GM12878 (cell line): ENCODE measurements around the gene TUBA4B. TPM values are rescaled to one million over a fixed set of nuclear protein-coding genes. Genes with fewer than 3 reads are reported as not detected.

Source experiments
- ATAC-seq: fragments of 200-7000 bp; cut with Tn5 transposase; 3 replicates; pipeline ENCODE4 v1.9.1; 2020; ENCODE audit warnings: mild to moderate bottlenecking, moderate library complexity
- BruUV-seq: library from RNA; stranded (reverse); fragments of 400-500 nt; replicated peaks from 2 replicates; lab custom pipeline; 2021; lab: Mats Ljungman, UMichigan
- CTCF ChIA-PET: fragments of 300-600 bp; sonication (Branson Sonifier 250); formaldehyde crosslinking; extraction: SDS; loops from one replicate; lab custom pipeline; 2021; ENCODE audit warnings: inconsistent platforms; lab: Yijun Ruan, JAX
- POLR2A ChIA-PET: fragments of 350-600 bp; formaldehyde crosslinking; extraction: SDS; loops from one replicate; lab custom pipeline; 2021; ENCODE audit warnings: inconsistent platforms; lab: Charles Lee
- RAD21 ChIA-PET: fragments of 300-600 bp; sonication (Branson Sonifier 250); formaldehyde crosslinking; loops from one replicate; lab custom pipeline; 2023; ENCODE audit warnings: antibody characterized with exemption; ENCODE audit not compliant: unreplicated experiment; lab: Charles Lee
- SMC1A ChIA-PET: fragments of 300-600 bp; sonication (Branson Sonifier 250); formaldehyde crosslinking; loops from one replicate; lab custom pipeline; 2023; ENCODE audit not compliant: unreplicated experiment, uncharacterized antibody; lab: Charles Lee
- DNase-seq: peaks from one replicate; pipeline ENCODE4 v3.0.0-alpha.2; 2011; ENCODE audit warnings: low read depth, low spot score
- FAIRE-seq: peaks from 3 replicates; lab custom pipeline; 2011; peaks lifted over from hg19 to GRCh38; lab: Jason Lieb, UNC
- H2AFZ ChIP-seq: 2 replicates; pipeline ENCODE4 v1.6.0; 2011; ENCODE audit warnings: low read depth, low read length, control low read depth; ENCODE audit not compliant: control insufficient read depth
- H3K27ac ChIP-seq: 2 replicates; pipeline ENCODE4 v1.5.1; 2011; ENCODE audit warnings: control low read depth; ENCODE audit not compliant: control insufficient read depth, insufficient read depth
- H3K27me3 ChIP-seq, 2 experiments: replicated peaks in 1 of 2; 2 replicates each; pipeline versions ENCODE4 v1.6.0 to v1.6.1; 2011; ENCODE audit warnings: low read length in 1 of 2; ENCODE audit not compliant: control insufficient read depth in 2 of 2, insufficient read depth in 2 of 2
- H3K36me3 ChIP-seq, 2 experiments: 2 replicates each; pipeline ENCODE4 v1.5.1; 2011; ENCODE audit warnings: low read length in 1 of 2; ENCODE audit not compliant: control insufficient read depth in 2 of 2, insufficient read depth in 2 of 2
- H3K4me1 ChIP-seq: 2 replicates; pipeline ENCODE4 v1.6.1; 2011; ENCODE audit warnings: mild to moderate bottlenecking, low read length, moderate library complexity, mixed read lengths; ENCODE audit not compliant: control insufficient read depth, insufficient read depth
- H3K4me2 ChIP-seq: 2 replicates; pipeline ENCODE4 v1.6.0; 2011; ENCODE audit warnings: control low read depth; ENCODE audit not compliant: control insufficient read depth, insufficient read depth
- H3K4me3 ChIP-seq: fragments of 200-600 bp; sonication (generic); 2 replicates; pipeline ENCODE4 v1.5.1; 2016
- H3K79me2 ChIP-seq: 2 replicates; pipeline ENCODE4 v1.6.0; 2011; ENCODE audit warnings: low read length; ENCODE audit not compliant: control insufficient read depth, insufficient read depth
- H3K9ac ChIP-seq: 2 replicates; pipeline ENCODE4 v1.8.0; 2011; ENCODE audit warnings: low read length, control low read depth, mixed read lengths; ENCODE audit not compliant: control insufficient read depth, insufficient read depth
- H3K9me3 ChIP-seq: replicated peaks from 3 replicates; pipeline ENCODE4 v1.5.1; 2011; ENCODE audit warnings: mild to moderate bottlenecking, low read length; ENCODE audit not compliant: control insufficient read depth, insufficient read depth
- H4K20me1 ChIP-seq: 2 replicates; pipeline ENCODE4 v1.6.0; 2011; ENCODE audit not compliant: control insufficient read depth, insufficient read depth
- CREM ChIP-seq: IDR thresholded peaks from 2 replicates; pipeline ENCODE4 v1.6.1; 2014; ENCODE audit warnings: antibody characterized with exemption, low read depth
- MEF2B ChIP-seq: fragments of 450-650 bp; IDR thresholded peaks from 2 replicates; pipeline ENCODE4 v1.6.1; 2018; ENCODE audit warnings: mild to moderate bottlenecking, moderate library complexity; ENCODE audit not compliant: partially characterized antibody, poor library complexity, severe bottlenecking
- MTA3 ChIP-seq: IDR thresholded peaks from 2 replicates; pipeline ENCODE4 v1.6.1; 2012; ENCODE audit warnings: low read length, inconsistent platforms, borderline replicate concordance
- NR2F1 ChIP-seq: fragments of 450-650 bp; conservative IDR thresholded peaks from 2 replicates; pipeline ENCODE4 v1.6.1; 2017; ENCODE audit warnings: mild to moderate bottlenecking
- TAF1 ChIP-seq: IDR thresholded peaks from 2 replicates; pipeline ENCODE4 v1.6.1; 2011; ENCODE audit warnings: mild to moderate bottlenecking, low read depth, low read length, borderline replicate concordance
- ZNF384 ChIP-seq: IDR thresholded peaks from 2 replicates; pipeline ENCODE4 v1.6.1; 2012; ENCODE audit warnings: low read depth, mild to moderate bottlenecking, low read length, improper control_type of control experiment, borderline replicate concordance
- ZZZ3 ChIP-seq: IDR thresholded peaks from 2 replicates; pipeline ENCODE4 v1.6.1; 2011; ENCODE audit warnings: low read depth; ENCODE audit not compliant: control insufficient read depth, insufficient read length
- WGBS: methylation state at CpG from one replicate; pipeline ENCODE4 v1.1.6; 2016; ENCODE audit warnings: low lambda C conversion rate; ENCODE audit not compliant: insufficient replicate concordance, insufficient coverage; ENCODE audit errors: missing lambda C conversion rate; 5-methylcytosine and 5-hydroxymethylcytosine counted together
- in situ Hi-C: fragments of 300-500 bp; cut with MboI; formaldehyde crosslinking; loops from 9 replicates; pipeline ENCODE4 v1.14.3; 2018; ENCODE audit warnings: mixed read lengths
- intact Hi-C: fragments of 100-400 bp; cut with micrococcal nuclease; formaldehyde crosslinking; loops from one replicate; pipeline ENCODE4 v1.14.2; 2022; ENCODE audit not compliant: unreplicated experiment
- polyA plus RNA-seq, 11 experiments: library from polyadenylated mRNA; depleted of rRNA in 4 of 11; unstranded in 6 of 11; stranded (reverse) in 5 of 11; fragments of >200 nt; fragmentation: Nextera tagmentation in 4 of 11; fragmentation: Illumina TruSeq in 1 of 11; extraction: Ambion mirVana in 4 of 11; extraction: Trizol in 1 of 11; gene quantifications; 1 replicate in 1 of 11; 2 replicates in 10 of 11; pipeline versions ENCODE4 v1.2.1 to v1.2.3, GENCODE V29; 2011 to 2016; ENCODE audit warnings: inconsistent platforms in 2 of 11, missing spikeins in 2 of 11, low read depth in 1 of 11
- total RNA-seq, 4 experiments: library from RNA; depleted of rRNA in 3 of 4; stranded (reverse); fragments of >200 nt in 3 of 4; fragmentation: Illumina TruSeq in 1 of 4; extraction: Trizol in 1 of 4; gene quantifications; 2 replicates each; pipeline versions ENCODE4 v1.2.1 to v1.2.3, GENCODE V29; 2013 to 2021
- TF ChIP-seq, protein P1 (sequence below): fragments of 450-650 bp; IDR thresholded peaks from 2 replicates; pipeline ENCODE4 v1.6.1; 2016; ENCODE audit warnings: mild to moderate bottlenecking, moderate library complexity, borderline replicate concordance
- TF ChIP-seq, protein P2 (sequence below): IDR thresholded peaks from 2 replicates; pipeline ENCODE4 v1.6.1; 2011; ENCODE audit warnings: low read depth, mild to moderate bottlenecking, low read length, moderate library complexity, borderline replicate concordance; ENCODE audit errors: extremely low read depth
- TF ChIP-seq, protein P3 (sequence below): IDR thresholded peaks from 2 replicates; pipeline ENCODE4 v1.6.1; 2012; ENCODE audit warnings: mild to moderate bottlenecking, low read depth, low read length
- TF ChIP-seq, protein P4 (sequence below): IDR thresholded peaks from 2 replicates; pipeline ENCODE4 v1.6.1; 2011; ENCODE audit warnings: low read depth, low read length, improper control_type of control experiment, borderline replicate concordance

Gene TUBA4B
- total and polyA plus RNA-seq, 10 of the 15 experiments (the other 5 are each of a cell fraction or from before 2014, with no cell fraction given), result 0.07 TPM; not detected in 9

DNA sequence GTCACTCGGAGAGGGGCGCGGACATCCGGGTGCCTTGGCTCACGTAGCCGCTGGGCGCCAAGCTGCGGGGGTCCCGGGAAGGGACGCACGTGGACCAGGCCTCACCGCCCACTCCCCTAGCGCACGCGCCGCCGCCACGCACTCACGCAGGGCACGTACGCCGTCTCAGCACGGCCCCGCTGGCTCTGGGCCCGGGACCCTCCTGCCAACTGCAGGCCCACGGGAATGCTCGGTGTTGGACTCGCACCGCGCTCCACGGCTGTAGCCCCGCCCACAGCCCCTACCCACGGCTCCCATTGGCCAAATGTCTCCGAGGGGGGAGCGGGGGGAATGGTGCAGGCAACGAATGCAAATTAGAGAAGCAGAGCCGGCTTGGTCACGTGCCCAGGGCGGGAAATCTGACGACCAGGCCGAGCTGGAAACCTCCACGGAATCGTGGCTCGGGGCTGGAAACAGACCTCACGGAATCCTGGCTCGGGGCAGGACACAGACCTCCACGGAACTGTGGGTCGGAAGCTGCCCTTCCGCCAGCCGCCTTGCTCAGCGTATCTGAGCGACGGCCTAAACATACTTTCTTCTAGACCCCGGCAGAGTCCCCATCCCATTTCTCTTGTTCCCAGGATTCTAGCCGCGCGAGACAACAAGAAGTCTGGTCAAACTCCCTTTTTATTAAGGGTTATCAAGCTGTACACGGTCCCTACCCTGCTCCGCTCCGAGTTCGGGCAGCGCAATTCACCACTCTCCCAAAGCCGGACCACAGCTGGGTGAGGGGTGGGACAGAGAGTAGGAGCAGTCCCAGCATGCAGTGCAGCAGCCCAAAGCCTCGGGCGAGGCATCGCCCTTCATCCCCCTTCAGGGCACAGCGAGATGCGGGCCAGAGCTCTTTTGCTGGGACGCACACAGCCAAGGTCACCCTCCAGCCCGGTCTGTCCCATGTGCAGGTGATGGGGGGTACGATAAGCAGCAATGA is 34.0 kb upstream of the TUBA4B start, which contains the start of gene ABCB6:
Gene ABCB6, minus strand, starts transcription at position 227 of the 970 bp plus-strand sequence. CDS start 285 bp downstream, outside the sequence.
- H3K79me2 ChIP-seq, result peaks cover 14% of the 10 kb centered on the region
- peak; percentile 92 for FAIRE-seq
- RAD21 ChIA-PET, result interaction anchor here (0.9 to 2.2 kb wide), 3 partner anchors 11 to 59 kb away, joined by 3 to 11 read pairs (median 4); partner anchors contain the start of genes ANKZF1 and ATG9A
- H3K27me3 ChIP-seq, result no peaks in the 10 kb centered on the region
- peak within 1 kb of the TSS; percentile 79 for H2AFZ ChIP-seq
- SMC1A ChIA-PET, result interaction anchor here (0.7 to 1.8 kb wide), 8 partner anchors 10 to 61 kb away, joined by 3 to 8 read pairs (median 4); partner anchors contain the start of genes ANKZF1, ATG9A, CNPPD1 and GLB1L
- POLR2A ChIA-PET, result interaction anchor here (0.6 to 3.8 kb wide), 9 partner anchors 11 to 332 kb away, joined by 3 to 21 read pairs (median 5); partner anchors contain the start of genes ANKZF1, ATG9A, CNPPD1 and GLB1L
- H3K9ac ChIP-seq, result peak within 1 kb of the TSS; percentile 76
- H3K4me1 ChIP-seq, result peaks cover 16% of the 10 kb centered on the region
- H4K20me1 ChIP-seq, result no peaks in the 10 kb centered on the region; the same call in 1 of the 2 replicates
- CTCF ChIA-PET, result interaction anchor here (0.6 to 1.7 kb wide), 4 partner anchors 9 to 76 kb away, joined by 3 to 5 read pairs (median 3); no protein-coding TSS in a partner anchor
- in situ Hi-C loops, result no loop called here
- H3K27ac ChIP-seq, result peak within 1 kb of the TSS; percentile 63
- no peaks in the 10 kb centered on the region for H3K9me3 ChIP-seq
- intact Hi-C loops, result loop anchor here (2.0 kb wide), 1 partner anchor 76 kb away; no protein-coding TSS in a partner anchor
- H3K4me2 ChIP-seq, result peak within 1 kb of the TSS; percentile 99
- DNase-seq, result peak; percentile 63
- WGBS, result 28% methylated on average over 71 of the region's 71 CpGs
- ATAC-seq, result peak; percentile 92
- peak within 1 kb of the TSS; percentile 92 for H3K4me3 ChIP-seq
- peaks cover 12 to 27% of the 10 kb centered on the region in 2 experiments for H3K36me3 ChIP-seq
- BruUV-seq, result no TSS peak
- TF ChIP-seq MEF2B (peak; percentile 27), MTA3 (no peak), ZNF384 (no peak), NR2F1 (no peak), CREM (0 out of 2 replicates have a peak, but pooled peaks have one; percentile 29), TAF1 (peak; percentile 82; the same call in 1 of the 2 replicates), ZZZ3 (no peak)
- TF ChIP-seq, protein P1, sequence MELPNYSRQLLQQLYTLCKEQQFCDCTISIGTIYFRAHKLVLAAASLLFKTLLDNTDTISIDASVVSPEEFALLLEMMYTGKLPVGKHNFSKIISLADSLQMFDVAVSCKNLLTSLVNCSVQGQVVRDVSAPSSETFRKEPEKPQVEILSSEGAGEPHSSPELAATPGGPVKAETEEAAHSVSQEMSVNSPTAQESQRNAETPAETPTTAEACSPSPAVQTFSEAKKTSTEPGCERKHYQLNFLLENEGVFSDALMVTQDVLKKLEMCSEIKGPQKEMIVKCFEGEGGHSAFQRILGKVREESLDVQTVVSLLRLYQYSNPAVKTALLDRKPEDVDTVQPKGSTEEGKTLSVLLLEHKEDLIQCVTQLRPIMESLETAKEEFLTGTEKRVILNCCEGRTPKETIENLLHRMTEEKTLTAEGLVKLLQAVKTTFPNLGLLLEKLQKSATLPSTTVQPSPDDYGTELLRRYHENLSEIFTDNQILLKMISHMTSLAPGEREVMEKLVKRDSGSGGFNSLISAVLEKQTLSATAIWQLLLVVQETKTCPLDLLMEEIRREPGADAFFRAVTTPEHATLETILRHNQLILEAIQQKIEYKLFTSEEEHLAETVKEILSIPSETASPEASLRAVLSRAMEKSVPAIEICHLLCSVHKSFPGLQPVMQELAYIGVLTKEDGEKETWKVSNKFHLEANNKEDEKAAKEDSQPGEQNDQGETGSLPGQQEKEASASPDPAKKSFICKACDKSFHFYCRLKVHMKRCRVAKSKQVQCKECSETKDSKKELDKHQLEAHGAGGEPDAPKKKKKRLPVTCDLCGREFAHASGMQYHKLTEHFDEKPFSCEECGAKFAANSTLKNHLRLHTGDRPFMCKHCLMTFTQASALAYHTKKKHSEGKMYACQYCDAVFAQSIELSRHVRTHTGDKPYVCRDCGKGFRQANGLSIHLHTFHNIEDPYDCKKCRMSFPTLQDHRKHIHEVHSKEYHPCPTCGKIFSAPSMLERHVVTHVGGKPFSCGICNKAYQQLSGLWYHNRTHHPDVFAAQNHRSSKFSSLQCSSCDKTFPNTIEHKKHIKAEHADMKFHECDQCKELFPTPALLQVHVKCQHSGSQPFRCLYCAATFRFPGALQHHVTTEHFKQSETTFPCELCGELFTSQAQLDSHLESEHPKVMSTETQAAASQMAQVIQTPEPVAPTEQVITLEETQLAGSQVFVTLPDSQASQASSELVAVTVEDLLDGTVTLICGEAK, result no peak
- TF ChIP-seq, protein P2, sequence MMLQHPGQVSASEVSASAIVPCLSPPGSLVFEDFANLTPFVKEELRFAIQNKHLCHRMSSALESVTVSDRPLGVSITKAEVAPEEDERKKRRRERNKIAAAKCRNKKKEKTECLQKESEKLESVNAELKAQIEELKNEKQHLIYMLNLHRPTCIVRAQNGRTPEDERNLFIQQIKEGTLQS, result peak; percentile 78; the same call in 1 of the 2 replicates
- TF ChIP-seq, protein P3, sequence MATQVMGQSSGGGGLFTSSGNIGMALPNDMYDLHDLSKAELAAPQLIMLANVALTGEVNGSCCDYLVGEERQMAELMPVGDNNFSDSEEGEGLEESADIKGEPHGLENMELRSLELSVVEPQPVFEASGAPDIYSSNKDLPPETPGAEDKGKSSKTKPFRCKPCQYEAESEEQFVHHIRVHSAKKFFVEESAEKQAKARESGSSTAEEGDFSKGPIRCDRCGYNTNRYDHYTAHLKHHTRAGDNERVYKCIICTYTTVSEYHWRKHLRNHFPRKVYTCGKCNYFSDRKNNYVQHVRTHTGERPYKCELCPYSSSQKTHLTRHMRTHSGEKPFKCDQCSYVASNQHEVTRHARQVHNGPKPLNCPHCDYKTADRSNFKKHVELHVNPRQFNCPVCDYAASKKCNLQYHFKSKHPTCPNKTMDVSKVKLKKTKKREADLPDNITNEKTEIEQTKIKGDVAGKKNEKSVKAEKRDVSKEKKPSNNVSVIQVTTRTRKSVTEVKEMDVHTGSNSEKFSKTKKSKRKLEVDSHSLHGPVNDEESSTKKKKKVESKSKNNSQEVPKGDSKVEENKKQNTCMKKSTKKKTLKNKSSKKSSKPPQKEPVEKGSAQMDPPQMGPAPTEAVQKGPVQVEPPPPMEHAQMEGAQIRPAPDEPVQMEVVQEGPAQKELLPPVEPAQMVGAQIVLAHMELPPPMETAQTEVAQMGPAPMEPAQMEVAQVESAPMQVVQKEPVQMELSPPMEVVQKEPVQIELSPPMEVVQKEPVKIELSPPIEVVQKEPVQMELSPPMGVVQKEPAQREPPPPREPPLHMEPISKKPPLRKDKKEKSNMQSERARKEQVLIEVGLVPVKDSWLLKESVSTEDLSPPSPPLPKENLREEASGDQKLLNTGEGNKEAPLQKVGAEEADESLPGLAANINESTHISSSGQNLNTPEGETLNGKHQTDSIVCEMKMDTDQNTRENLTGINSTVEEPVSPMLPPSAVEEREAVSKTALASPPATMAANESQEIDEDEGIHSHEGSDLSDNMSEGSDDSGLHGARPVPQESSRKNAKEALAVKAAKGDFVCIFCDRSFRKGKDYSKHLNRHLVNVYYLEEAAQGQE, result no peak
- TF ChIP-seq, protein P4, sequence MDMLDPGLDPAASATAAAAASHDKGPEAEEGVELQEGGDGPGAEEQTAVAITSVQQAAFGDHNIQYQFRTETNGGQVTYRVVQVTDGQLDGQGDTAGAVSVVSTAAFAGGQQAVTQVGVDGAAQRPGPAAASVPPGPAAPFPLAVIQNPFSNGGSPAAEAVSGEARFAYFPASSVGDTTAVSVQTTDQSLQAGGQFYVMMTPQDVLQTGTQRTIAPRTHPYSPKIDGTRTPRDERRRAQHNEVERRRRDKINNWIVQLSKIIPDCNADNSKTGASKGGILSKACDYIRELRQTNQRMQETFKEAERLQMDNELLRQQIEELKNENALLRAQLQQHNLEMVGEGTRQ, result peak; percentile 89
